ENCODE data around the gene EFCAB5.

DNA sequence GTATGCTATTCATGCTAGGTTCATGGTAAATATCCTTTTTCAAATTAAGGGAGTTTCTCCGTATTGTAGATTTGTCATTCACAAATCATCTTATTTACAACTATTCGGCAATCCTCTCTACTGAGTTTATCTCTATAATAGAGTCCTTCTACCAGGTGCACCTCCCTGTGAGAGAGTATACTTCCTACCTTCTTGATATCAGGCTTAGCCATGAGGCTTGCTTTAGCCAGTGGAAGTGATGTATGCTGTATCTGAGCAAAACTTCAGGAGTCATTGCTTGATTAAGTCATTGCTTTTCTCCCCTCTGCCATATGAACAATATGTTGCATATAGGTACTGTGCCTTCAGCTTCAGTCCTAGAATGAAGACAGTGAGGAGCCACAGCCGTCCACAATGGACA lies 195.7 kb downstream of the EFCAB5 start:
- TF ChIP-seq EZH2 (IDR thresholded peaks at IDR 0.05; ENCODE audit: low read length): no peak
- TF ChIP-seq, protein P1, sequence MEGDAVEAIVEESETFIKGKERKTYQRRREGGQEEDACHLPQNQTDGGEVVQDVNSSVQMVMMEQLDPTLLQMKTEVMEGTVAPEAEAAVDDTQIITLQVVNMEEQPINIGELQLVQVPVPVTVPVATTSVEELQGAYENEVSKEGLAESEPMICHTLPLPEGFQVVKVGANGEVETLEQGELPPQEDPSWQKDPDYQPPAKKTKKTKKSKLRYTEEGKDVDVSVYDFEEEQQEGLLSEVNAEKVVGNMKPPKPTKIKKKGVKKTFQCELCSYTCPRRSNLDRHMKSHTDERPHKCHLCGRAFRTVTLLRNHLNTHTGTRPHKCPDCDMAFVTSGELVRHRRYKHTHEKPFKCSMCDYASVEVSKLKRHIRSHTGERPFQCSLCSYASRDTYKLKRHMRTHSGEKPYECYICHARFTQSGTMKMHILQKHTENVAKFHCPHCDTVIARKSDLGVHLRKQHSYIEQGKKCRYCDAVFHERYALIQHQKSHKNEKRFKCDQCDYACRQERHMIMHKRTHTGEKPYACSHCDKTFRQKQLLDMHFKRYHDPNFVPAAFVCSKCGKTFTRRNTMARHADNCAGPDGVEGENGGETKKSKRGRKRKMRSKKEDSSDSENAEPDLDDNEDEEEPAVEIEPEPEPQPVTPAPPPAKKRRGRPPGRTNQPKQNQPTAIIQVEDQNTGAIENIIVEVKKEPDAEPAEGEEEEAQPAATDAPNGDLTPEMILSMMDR (optimal IDR thresholded peaks at IDR 0.05 in 1 of 3, IDR thresholded peaks at IDR 0.05 in 1 of 3, conservative IDR thresholded peaks at IDR 0.05 in 1 of 3; ENCODE audit: extremely low read depth in 1 of 3, insufficient read depth in 2 of 3, low read length in 3 of 3): no peak

All from keratinocyte (primary cell).